Activated naive CD4-positive, alpha-beta T cell treated with anti-CD3 and anti-CD28 coated beads, Interleukin-2, amount 10 ng/mL, durations not matched to agents 7 days and 5 days (primary cell): Measurements from ENCODE around the gene AFG3L2.

Source experiments
- CTCF ChIA-PET: fragments of 350-600 bp; sonication (Branson Sonifier 250); formaldehyde crosslinking; loops from one replicate; lab custom pipeline; 2021; ENCODE audit warnings: antibody characterized with exemption; lab: Charles Lee
- DNase-seq: peaks from one replicate; pipeline ENCODE4 v3.0.0-alpha.2; 2020
- H3K27ac Mint-ChIP-seq: one replicate; pipeline ENCODE4 v1.8.0; 2021; ENCODE audit warnings: mild to moderate bottlenecking, moderate library complexity, mixed read lengths
- H3K27me3 Mint-ChIP-seq: one replicate; pipeline ENCODE4 v1.8.0; 2021; ENCODE audit warnings: mild to moderate bottlenecking, mixed read lengths
- H3K36me3 Mint-ChIP-seq: one replicate; pipeline ENCODE4 v1.8.0; 2021; ENCODE audit warnings: mixed read lengths
- H3K4me1 Mint-ChIP-seq: one replicate; pipeline ENCODE4 v1.8.0; 2021; ENCODE audit warnings: mixed read lengths
- H3K4me3 Mint-ChIP-seq: one replicate; pipeline ENCODE4 v1.8.0; 2021; ENCODE audit warnings: mild to moderate bottlenecking, moderate library complexity, mixed read lengths
- H3K9me3 Mint-ChIP-seq: one replicate; pipeline ENCODE4 v1.8.0; 2021; ENCODE audit warnings: mixed read lengths

Gene AFG3L2

DNA sequence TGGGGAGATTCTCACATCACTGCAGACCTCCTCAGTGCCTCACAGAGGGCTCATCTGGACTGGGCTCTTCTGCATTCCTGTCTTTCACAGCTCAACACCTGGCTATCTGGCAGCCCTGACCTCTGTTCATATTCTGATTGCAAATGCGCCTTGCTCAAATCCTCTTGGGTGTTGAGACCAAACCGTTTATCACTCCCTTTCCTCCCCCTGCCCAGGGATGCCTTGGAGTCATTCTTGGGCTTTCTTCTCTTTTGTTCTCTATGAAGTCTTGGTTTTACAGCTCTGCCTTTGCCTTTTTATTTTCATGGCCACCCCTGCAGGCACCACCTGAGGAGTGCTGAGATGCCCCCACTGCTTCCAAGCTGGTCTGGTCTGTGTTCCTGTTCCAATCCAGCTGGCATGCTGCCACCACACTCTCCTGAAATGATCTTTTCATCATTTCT lies 42.6 kb downstream of the AFG3L2 start:
- H3K9me3 Mint-ChIP-seq: no peaks in the 10 kb centered on the region
- CTCF ChIA-PET: interaction anchor here (1.7 kb wide), 1 partner anchor 9 kb away, joined by 3 read pairs; no protein-coding TSS in a partner anchor
- H3K27ac Mint-ChIP-seq: no peak overlapping the region
- no peaks in the 10 kb centered on the region for H3K27me3 Mint-ChIP-seq
- H3K4me3 Mint-ChIP-seq: no peak overlapping the region
- no peaks in the 10 kb centered on the region for H3K4me1 Mint-ChIP-seq
- H3K36me3 Mint-ChIP-seq: peaks cover 31% of the 10 kb centered on the region
- no peak for DNase-seq

DNA sequence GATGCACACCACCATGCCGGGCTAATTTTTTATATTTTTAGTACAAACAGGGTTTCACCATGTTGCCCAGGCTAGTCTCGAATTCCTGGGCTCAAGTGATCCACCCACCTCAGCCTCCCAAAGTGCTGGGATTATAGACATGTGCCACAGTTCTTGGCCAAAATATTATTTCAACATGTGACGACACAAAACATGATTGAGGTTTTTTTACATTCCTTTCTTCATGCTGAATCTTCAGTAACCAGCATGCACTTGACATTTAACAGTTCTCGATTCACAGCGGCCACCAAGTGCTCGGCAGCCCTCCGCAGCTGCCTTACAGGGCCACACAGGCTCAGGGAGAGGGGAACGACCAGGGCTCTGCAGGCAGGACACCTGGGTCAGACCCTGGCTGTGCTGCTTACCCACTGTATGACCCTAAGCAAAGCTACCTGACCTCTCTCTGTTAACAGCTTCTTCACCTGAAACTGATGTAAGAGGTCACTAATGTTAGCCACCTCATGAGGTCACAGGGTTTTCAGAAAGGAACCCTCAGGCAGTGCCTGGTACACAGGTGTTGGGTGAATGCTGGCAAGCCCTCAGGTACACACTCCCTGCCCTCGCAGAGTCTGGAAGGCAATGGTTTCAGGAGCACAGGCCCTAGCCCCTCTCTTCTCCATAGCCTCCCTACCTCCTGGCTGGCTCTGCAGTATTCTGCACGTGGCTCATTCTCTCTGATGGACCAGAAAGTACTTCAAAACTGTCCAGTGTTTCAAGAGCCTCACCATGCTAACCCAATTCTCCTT lies 43.3 kb downstream of the AFG3L2 start:
- no peaks in the 10 kb centered on the region for H3K4me1 Mint-ChIP-seq
- peaks cover 31% of the 10 kb centered on the region for H3K36me3 Mint-ChIP-seq
- H3K4me3 Mint-ChIP-seq: no peak overlapping the region
- H3K27ac Mint-ChIP-seq: no peak overlapping the region
- no peaks in the 10 kb centered on the region for H3K27me3 Mint-ChIP-seq
- CTCF ChIA-PET: no interaction called here
- no peaks in the 10 kb centered on the region for H3K9me3 Mint-ChIP-seq
- DNase-seq: no peak

DNA sequence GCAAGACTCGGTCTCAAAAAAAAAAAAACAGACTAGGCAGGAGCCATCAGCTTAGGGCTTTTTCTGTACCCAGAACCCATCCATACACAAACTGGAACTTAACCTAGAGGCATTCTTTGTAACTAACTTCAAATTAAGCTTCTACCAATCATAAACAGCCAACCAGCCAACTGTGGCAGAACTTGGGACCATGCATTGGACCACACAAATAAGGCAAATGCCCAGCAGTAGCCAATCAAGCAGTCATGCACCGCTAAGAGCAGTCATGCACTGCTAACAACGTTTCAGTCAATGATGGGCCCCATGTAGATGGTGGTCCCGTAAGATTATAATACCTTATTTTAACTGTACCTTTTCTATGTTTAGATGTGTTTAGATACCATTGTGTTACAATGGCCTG lies 46.3 kb downstream of the AFG3L2 start:
- Mint-ChIP-seq H3K36me3 (peaks cover 36% of the 10 kb centered on the region), H3K9me3 (no peaks in the 10 kb centered on the region), H3K4me1 (peaks cover 2% of the 10 kb centered on the region), H3K4me3 (no peak overlapping the region), H3K27ac (no peak overlapping the region), H3K27me3 (no peaks in the 10 kb centered on the region)
- DNase-seq: no peak
- CTCF ChIA-PET: interaction anchor here (0.6 kb wide), 1 partner anchor 13 kb away, joined by 5 read pairs; no protein-coding TSS in a partner anchor

DNA sequence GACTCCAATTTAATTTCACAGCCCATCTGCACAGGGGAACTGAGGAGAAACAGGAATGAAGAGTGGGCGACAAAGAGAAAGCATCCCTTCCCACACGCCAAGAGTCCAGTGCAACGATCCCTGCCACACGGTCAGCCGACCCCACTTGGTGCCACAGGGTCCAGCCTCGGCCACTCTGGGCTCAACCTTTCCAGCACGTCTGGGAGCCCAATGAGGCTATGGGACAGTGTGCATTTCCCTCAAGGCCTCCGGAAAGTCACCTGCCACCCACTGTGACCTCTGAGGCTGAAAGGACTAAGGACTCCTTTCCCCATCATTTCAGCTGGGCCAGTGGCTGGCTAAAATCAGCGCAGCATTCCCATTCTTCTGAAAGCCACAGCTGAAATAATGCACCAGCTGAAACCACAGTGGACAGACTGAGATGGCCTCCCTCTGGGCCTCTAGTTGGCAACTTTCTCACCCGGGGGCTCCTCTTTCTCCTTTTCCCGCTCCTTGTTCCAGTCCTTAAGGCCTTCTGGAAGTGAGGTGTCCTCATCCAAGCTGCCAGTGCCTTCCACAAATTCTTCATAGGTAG lies 47.8 kb downstream of the AFG3L2 start:
- H3K27ac Mint-ChIP-seq: no peak overlapping the region

DNA sequence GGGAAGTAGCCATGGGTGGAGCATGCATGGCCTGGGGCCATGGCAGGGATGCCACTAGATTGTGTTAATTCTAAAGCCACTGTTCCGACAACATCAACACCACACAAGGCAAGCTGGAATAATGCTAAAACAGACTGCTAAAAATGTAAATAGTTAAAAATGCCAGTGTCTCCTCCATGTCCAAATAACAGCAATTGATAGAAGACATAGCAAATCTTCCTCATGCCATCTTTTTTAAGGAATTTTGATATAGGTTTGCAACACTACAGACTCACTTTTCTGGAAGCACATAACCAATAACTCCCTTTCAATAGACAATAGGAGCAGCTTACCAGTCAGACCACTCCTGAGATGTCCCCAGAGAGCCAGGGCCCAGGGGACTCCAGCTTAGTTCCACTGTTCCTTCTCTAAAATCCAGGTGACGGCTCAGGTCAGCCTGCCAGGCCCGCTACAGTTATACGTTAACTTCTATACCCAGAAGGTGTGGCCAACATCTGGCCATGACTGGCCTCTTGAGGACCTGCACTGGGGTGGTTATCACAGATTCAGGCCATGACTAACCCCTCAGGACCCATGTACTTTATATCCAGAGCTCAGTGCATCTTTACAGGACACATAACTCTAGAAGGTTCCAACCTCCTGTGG lies 48.7 kb downstream of the AFG3L2 start:
- Mint-ChIP-seq H3K4me1 (peaks cover 2% of the 10 kb centered on the region), H3K27ac (no peak overlapping the region), H3K4me3 (no peak overlapping the region), H3K36me3 (peaks cover 25% of the 10 kb centered on the region), H3K27me3 (no peaks in the 10 kb centered on the region), H3K9me3 (no peaks in the 10 kb centered on the region)
- DNase-seq: no peak
- CTCF ChIA-PET: interaction anchor here (0.6 to 3.5 kb wide), 24 partner anchors 8 to 607 kb away, joined by 3 to 17 read pairs (median 4); no protein-coding TSS in a partner anchor

More for the DNA sequence above, 47.8 kb downstream of the AFG3L2 start:
- Mint-ChIP-seq H3K27me3 (no peaks in the 10 kb centered on the region), H3K36me3 (peaks cover 28% of the 10 kb centered on the region), H3K4me1 (peaks cover 2% of the 10 kb centered on the region), H3K9me3 (no peaks in the 10 kb centered on the region), H3K4me3 (no peak overlapping the region)
- CTCF ChIA-PET: interaction anchor here (1.2 to 3.5 kb wide), 8 partner anchors 11 to 62 kb away, joined by 3 to 17 read pairs (median 6); no protein-coding TSS in a partner anchor
- DNase-seq: no peak

DNA sequence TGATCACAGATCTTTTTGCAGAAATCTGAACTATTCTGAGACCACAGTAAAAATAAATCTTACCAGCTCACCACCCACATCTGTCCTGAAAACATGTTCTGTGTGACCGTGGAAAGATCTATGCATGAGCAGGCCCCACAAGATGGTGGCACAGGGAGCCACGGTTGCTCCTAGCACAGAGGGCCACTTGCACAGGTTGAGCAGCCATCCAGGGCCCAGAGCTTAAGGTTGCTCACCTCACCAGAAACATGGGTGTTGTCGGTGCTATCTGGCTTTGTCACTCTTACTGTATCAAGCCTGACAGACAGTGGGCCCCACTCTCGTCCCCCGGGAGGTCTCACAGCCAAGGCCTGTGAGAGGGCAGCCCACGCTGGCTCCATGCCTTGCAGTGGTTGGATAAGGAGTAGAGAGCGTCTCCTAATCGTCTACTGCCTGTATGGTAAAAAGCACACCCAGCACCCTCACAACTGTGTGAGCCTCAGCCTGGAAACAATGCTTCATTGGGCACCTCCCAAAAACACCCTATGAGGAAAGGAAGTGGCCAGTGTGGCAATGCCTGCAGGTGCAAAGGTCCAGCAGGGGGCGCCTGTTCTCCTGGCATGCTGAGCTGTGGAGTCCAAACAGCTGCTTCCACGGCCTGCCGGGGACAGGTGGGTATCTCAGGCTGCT lies 49.4 kb downstream of the AFG3L2 start:
- CTCF ChIA-PET: interaction anchor here (0.6 to 3.5 kb wide), 25 partner anchors 8 to 608 kb away, joined by 3 to 17 read pairs (median 3); no protein-coding TSS in a partner anchor
- Mint-ChIP-seq H3K27ac (no peak overlapping the region), H3K9me3 (no peaks in the 10 kb centered on the region), H3K27me3 (no peaks in the 10 kb centered on the region), H3K4me3 (no peak overlapping the region), H3K4me1 (peaks cover 2% of the 10 kb centered on the region), H3K36me3 (peaks cover 26% of the 10 kb centered on the region)
- peak; percentile 86 for DNase-seq

DNA sequence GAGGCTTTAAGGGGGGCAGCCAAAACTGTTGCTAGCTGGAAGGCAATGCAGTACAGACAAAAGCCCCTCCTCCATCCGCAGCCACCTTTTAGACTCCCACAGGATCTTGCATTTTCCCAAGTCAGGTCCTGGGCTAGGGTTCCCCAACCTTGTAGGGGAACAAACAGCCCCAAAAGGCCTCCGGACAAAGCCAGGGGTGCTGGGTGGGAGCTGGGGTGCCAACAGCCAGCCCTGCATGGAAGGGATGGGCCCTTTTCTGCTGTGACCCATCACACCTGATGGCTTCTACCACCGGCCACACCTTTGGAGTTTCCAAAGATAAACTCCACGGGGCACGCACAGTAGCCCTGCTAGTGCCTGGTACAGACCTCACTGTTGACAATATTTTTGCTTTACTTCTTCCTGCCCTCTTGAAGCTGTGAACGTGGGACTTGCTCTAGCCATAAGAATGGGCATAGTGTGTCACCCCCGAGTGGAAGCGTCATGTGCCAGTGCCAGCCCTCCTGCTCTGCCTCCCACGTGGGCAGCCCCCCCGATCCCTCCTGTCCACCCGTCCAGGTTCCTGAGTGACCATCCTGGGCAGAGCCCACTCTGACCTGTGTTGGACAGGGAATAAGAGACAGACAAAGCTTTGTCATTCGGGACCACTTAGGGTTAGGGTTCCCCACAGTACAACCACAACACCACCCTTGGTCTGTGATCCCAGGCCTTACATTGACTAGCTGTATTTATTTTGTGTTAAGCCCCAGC lies 50.1 kb downstream of the AFG3L2 start:
- no peak for DNase-seq
- no peaks in the 10 kb centered on the region for H3K27me3 Mint-ChIP-seq
- CTCF ChIA-PET: interaction anchor here (0.9 to 3.5 kb wide), 9 partner anchors 8 to 334 kb away, joined by 3 to 17 read pairs (median 6); no protein-coding TSS in a partner anchor

DNA sequence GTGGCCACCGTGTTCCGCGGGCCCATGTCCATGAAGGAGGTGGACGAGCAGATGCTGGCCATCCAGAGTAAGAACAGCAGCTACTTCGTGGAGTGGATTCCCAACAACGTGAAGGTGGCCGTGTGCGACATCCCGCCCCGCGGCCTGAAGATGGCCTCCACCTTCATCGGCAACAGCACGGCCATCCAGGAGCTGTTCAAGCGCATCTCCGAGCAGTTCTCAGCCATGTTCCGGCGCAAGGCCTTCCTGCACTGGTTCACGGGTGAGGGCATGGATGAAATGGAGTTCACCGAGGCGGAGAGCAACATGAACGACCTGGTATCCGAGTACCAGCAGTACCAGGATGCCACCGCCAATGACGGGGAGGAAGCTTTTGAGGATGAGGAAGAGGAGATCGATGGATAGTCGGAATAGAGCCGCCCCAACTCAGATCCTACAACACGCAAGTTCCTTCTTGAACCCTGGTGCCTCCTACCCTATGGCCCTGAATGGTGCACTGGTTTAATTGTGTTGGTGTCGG lies 51.2 kb downstream of the AFG3L2 start:
- peaks cover 2% of the 10 kb centered on the region for H3K4me1 Mint-ChIP-seq
- CTCF ChIA-PET: interaction anchor here (0.9 to 1.0 kb wide), 2 partner anchors 10 to 11 kb away, joined by 3 read pairs; no protein-coding TSS in a partner anchor
- no peaks in the 10 kb centered on the region for H3K9me3 Mint-ChIP-seq
- no peak overlapping the region for H3K27ac Mint-ChIP-seq
- H3K36me3 Mint-ChIP-seq: peaks cover 29% of the 10 kb centered on the region
- no peaks in the 10 kb centered on the region for H3K27me3 Mint-ChIP-seq
- no peak for DNase-seq
- no peak overlapping the region for H3K4me3 Mint-ChIP-seq

More for the DNA sequence above, 50.1 kb downstream of the AFG3L2 start:
- Mint-ChIP-seq H3K4me3 (no peak overlapping the region), H3K36me3 (peaks cover 26% of the 10 kb centered on the region), H3K9me3 (no peaks in the 10 kb centered on the region), H3K27ac (peak overlapping the region; percentile 60), H3K4me1 (peaks cover 2% of the 10 kb centered on the region)

DNA sequence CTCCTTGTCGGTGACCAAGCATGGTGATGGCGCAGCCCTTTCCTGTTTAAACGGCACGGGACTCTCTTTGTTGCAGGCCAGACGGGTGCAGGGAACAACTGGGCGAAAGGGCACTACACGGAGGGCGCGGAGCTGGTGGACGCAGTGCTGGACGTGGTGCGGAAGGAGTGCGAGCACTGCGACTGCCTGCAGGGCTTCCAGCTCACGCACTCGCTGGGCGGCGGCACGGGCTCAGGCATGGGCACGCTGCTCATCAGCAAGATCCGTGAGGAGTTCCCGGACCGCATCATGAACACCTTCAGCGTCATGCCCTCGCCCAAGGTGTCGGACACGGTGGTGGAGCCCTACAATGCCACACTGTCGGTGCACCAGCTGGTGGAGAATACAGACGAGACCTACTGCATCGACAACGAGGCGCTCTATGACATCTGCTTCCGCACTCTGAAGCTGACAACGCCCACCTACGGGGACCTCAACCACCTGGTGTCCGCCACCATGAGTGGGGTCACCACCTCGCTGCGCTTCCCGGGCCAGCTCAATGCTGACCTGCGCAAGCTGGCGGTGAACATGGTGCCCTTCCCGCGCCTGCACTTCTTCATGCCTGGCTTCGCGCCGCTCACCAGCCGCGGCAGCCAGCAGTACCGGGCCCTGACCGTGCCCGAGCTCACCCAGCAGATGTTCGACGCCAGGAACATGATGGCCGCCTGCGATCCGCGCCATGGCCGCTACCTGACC lies 51.9 kb downstream of the AFG3L2 start:
- Mint-ChIP-seq H3K9me3 (no peaks in the 10 kb centered on the region), H3K4me3 (no peak overlapping the region), H3K36me3 (peaks cover 29% of the 10 kb centered on the region), H3K4me1 (peaks cover 2% of the 10 kb centered on the region), H3K27me3 (no peaks in the 10 kb centered on the region), H3K27ac (no peak overlapping the region)
- CTCF ChIA-PET: interaction anchor here (0.9 to 1.0 kb wide), 2 partner anchors 10 kb away, joined by 3 read pairs; no protein-coding TSS in a partner anchor
- DNase-seq: no peak

DNA sequence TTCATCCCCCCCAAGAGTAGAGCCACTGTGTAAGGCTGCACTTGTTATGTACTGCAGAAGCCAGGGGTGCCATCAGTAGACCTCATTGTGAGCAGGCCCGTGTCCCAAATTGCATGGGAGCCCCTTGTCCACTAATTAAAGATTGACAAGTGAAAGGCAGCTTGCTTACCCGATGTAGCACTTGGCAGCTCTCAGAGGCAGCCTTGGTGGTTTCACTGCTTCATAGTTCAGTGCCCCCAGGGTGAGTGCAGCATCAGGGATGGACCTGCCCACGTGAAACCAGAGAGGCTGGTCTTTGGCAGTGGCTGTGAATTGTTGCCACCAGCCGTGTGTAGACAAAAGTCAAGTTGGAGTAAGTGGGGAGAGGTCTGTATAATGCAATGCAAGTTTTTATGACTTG lies 55.7 kb downstream of the AFG3L2 start:
- no peak overlapping the region for H3K4me3 Mint-ChIP-seq

DNA sequence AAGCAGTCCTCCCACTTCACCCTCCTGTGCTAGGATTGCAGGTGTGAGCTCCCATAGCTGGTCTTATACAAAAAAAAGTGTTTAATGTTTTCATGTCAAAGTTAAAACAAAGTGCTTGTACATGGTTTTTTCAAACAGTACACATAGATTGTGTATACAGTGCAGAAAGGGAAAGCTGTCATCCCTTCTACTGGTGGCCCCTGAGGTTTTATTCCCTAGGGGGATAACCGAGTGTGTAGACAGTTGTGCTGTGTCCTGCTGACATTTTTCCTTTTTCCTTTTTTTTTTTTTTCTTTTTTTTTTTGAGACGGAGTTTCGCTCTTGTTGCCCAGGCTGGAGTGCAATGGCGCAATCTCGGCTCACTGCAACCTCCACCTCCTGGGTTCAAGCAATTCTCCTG lies 58.2 kb downstream of the AFG3L2 start:
- Mint-ChIP-seq H3K9me3 (no peaks in the 10 kb centered on the region), H3K27ac (no peak overlapping the region), H3K27me3 (peaks cover 11% of the 10 kb centered on the region), H3K4me1 (no peaks in the 10 kb centered on the region), H3K36me3 (peaks cover 5% of the 10 kb centered on the region), H3K4me3 (no peak overlapping the region)
- CTCF ChIA-PET: interaction anchor here (1.1 to 3.0 kb wide), 2 partner anchors 9 to 47 kb away, joined by 4 to 17 read pairs; no protein-coding TSS in a partner anchor
- no peak for DNase-seq

More for the DNA sequence above, 55.7 kb downstream of the AFG3L2 start:
- CTCF ChIA-PET: no interaction called here
- Mint-ChIP-seq H3K9me3 (no peaks in the 10 kb centered on the region), H3K36me3 (peaks cover 10% of the 10 kb centered on the region), H3K27ac (no peak overlapping the region), H3K4me1 (no peaks in the 10 kb centered on the region), H3K27me3 (peaks cover 5% of the 10 kb centered on the region)
- no peak for DNase-seq

DNA sequence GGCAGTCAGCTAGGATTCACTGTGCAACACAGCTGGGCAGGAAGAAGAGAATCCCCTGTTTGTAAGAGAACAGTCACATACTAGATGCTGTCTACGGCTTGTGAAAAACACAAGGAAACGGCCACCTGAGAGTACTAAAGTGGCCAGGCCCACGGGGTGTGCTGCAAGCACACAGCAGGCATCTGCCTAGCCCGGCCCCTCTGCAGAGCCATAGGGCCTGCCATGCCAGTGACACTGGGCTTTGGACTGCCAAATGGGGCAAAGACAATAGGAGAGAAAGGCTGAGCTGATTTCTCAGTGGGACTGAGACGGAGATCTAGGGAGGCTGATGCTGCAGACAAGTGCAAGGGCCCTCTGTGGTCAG lies 58.7 kb downstream of the AFG3L2 start:
- H3K4me3 Mint-ChIP-seq: no peak overlapping the region
- peaks cover 5% of the 10 kb centered on the region for H3K36me3 Mint-ChIP-seq
- H3K9me3 Mint-ChIP-seq: no peaks in the 10 kb centered on the region
- peaks cover 12% of the 10 kb centered on the region for H3K27me3 Mint-ChIP-seq
- no peaks in the 10 kb centered on the region for H3K4me1 Mint-ChIP-seq
- DNase-seq: no peak
- no peak overlapping the region for H3K27ac Mint-ChIP-seq
- CTCF ChIA-PET: interaction anchor here (0.6 to 3.0 kb wide), 3 partner anchors 10 to 47 kb away, joined by 4 to 17 read pairs (median 5); no protein-coding TSS in a partner anchor
